ENCODE data around the gene ZNF415.

The ZNF415 gene

DNA sequence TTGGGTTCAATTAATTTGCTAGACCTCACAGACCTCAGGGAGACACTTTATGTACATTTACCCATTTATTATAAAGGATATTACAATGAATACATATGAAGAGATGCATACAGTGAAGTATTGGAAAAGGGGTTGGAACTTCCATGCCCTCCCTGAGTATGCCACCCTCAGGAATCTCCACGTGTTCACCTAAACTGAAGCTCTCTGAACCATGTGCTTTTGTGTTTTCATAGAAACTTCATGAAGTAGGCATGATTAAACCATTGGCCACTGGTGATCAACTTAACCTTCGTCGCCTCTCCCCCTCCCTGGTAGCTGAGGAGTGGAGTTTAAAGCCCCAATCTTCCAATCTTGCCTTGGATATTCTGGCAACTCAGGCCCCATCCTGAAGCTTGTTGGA is 49.8 kb downstream of the ZNF415 start:
- no peak overlapping the region for H3K9ac ChIP-seq (ENCODE audit: low read length)
- no peak overlapping the region for H3K27ac ChIP-seq (ENCODE audit: low read depth, low read length)
- no peaks in the 10 kb centered on the region for H3K4me1 ChIP-seq (ENCODE audit: insufficient read depth, low read length)
- H3K27me3 ChIP-seq (ENCODE audit: control insufficient read depth in 1 of 2, insufficient read depth in 2 of 2, low read length in 2 of 2) = no peaks in the 10 kb centered on the region
- no peak overlapping the region for H3K4me3 ChIP-seq (ENCODE audit: low read depth in 1 of 2, low read length in 2 of 2)
- peaks cover 39% of the 10 kb centered on the region for H3K36me3 ChIP-seq (ENCODE audit: insufficient read depth, low read length)
- no peaks in the 10 kb centered on the region for H3K9me3 ChIP-seq (ENCODE audit: low read length)

GRCh38 chr19:53079313-53079924 is 53.3 kb downstream of the ZNF415 start:
- no peaks in the 10 kb centered on the region for H3K4me1 ChIP-seq (ENCODE audit: insufficient read depth, low read length)
- H3K27me3 ChIP-seq (ENCODE audit: control insufficient read depth in 1 of 2, insufficient read depth in 2 of 2, low read length in 2 of 2) = no peaks in the 10 kb centered on the region
- H3K4me3 ChIP-seq (ENCODE audit: low read depth in 1 of 2, low read length in 2 of 2) = no peak overlapping the region
- no peak overlapping the region for H3K9ac ChIP-seq (ENCODE audit: low read length)
- H3K9me3 ChIP-seq (ENCODE audit: low read length) = no peaks in the 10 kb centered on the region
- peaks cover 25% of the 10 kb centered on the region for H3K36me3 ChIP-seq (ENCODE audit: insufficient read depth, low read length)
- no peak overlapping the region for H3K27ac ChIP-seq (ENCODE audit: low read depth, low read length)

DNA sequence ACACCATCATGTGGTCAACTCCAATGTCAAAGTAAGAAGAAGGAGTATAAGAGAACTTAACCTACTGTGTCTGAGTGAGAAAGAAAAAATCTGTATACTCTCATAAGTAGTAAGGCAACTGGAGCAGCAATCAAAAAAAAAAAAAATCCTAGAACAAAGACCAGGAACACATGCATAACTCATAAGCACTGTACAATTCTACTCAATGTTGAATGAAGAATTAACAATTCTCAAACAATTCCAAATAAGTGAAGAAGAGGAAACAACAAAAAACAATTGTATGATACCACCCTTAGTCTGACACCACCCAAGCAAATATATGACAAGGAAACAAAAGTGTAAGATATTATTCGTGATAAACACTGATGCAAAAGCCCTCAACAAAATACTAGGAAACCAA is 54.0 kb downstream of the ZNF415 start:
- H3K27me3 ChIP-seq (ENCODE audit: control insufficient read depth in 1 of 2, insufficient read depth in 2 of 2, low read length in 2 of 2) = no peaks in the 10 kb centered on the region
- peaks cover 26% of the 10 kb centered on the region for H3K36me3 ChIP-seq (ENCODE audit: insufficient read depth, low read length)
- H3K27ac ChIP-seq (ENCODE audit: low read depth, low read length) = no peak overlapping the region
- no peaks in the 10 kb centered on the region for H3K9me3 ChIP-seq (ENCODE audit: low read length)
- H3K4me3 ChIP-seq (ENCODE audit: low read depth in 1 of 2, low read length in 2 of 2) = no peak overlapping the region
- H3K4me1 ChIP-seq (ENCODE audit: insufficient read depth, low read length) = no peaks in the 10 kb centered on the region
- H3K9ac ChIP-seq (ENCODE audit: low read length) = no peak overlapping the region

DNA sequence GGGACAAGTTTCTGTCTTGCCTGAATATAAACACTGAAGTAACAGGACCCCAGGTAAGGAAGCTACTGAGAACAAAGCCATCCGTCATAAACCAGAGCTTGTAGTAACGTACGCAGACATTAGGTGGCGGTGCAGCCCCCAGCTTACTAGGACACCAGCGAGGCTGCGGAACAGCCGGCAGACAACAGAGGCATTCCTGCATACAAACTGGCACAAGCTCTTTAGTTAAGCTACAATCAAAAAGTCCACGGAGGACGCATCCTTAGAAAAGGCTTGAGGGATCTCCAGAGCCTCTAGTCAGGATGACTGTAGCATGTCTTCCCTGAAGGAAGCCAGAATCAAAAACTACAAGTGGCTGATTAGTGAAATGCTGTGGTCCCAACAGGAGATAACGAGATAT is 55.7 kb downstream of the ZNF415 start:
- no peak overlapping the region for H3K27ac ChIP-seq (ENCODE audit: low read depth, low read length)
- H3K27me3 ChIP-seq (ENCODE audit: control insufficient read depth in 1 of 2, insufficient read depth in 2 of 2, low read length in 2 of 2) = no peaks in the 10 kb centered on the region
- H3K4me3 ChIP-seq (ENCODE audit: low read depth in 1 of 2, low read length in 2 of 2) = no peak overlapping the region
- peaks cover 36% of the 10 kb centered on the region for H3K36me3 ChIP-seq (ENCODE audit: insufficient read depth, low read length)
- no peaks in the 10 kb centered on the region for H3K9me3 ChIP-seq (ENCODE audit: low read length)
- H3K4me1 ChIP-seq (ENCODE audit: insufficient read depth, low read length) = no peaks in the 10 kb centered on the region
- no peak overlapping the region for H3K9ac ChIP-seq (ENCODE audit: low read length)

DNA sequence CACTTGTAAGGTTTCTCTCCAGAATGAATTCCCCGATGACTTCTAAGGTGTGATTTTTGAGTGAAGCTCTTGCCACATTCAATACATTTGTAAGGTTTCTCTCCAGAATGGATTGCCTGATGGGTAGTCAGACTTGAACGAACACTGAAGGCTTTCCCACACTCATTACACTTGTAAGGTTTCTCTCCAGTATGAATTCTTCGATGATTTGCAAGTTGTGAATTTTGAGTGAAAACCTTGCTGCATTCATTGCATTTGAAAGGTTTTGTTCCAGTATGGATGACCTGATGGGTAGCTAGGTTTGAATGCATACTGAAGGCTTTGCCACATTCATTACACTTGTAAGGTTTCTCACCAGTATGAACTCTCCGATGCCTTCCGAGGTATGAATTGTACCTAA is 63.9 kb downstream of the ZNF415 start:
- H3K36me3 ChIP-seq (ENCODE audit: insufficient read depth, low read length) = peaks cover 46% of the 10 kb centered on the region
- no peaks in the 10 kb centered on the region for H3K4me1 ChIP-seq (ENCODE audit: insufficient read depth, low read length)
- peaks cover 28% of the 10 kb centered on the region for H3K9me3 ChIP-seq (ENCODE audit: low read length)
- no peaks in the 10 kb centered on the region for H3K27me3 ChIP-seq (ENCODE audit: control insufficient read depth in 1 of 2, insufficient read depth in 2 of 2, low read length in 2 of 2)
- H3K9ac ChIP-seq (ENCODE audit: low read length) = no peak overlapping the region
- H3K27ac ChIP-seq (ENCODE audit: low read depth, low read length) = no peak overlapping the region
- H3K4me3 ChIP-seq (ENCODE audit: low read depth in 1 of 2, low read length in 2 of 2) = peak overlapping the region in 1 of 2 donors; percentile 6

DNA sequence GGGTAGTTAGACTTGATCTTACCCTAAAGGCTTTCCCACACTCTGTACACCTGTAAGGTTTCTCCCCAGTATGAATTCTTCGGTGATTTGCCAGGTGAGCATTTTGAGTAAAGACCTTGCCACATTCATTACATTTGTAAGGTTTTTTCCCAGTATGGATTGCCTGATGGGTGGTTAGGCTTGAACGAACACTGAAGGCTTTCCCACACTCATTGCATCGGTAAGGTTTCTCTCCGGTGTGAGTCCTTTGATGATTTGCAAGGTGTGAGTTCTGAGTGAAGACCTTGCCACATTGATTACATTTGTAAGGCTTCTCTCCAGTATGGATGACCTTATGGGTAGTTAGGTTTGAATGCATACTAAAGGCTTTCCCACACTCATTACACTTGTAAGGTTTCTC is 64.5 kb downstream of the ZNF415 start:
- H3K36me3 ChIP-seq (ENCODE audit: insufficient read depth, low read length) = peaks cover 42% of the 10 kb centered on the region
- no peak overlapping the region for H3K27ac ChIP-seq (ENCODE audit: low read depth, low read length)
- H3K27me3 ChIP-seq (ENCODE audit: control insufficient read depth in 1 of 2, insufficient read depth in 2 of 2, low read length in 2 of 2) = no peaks in the 10 kb centered on the region
- H3K9me3 ChIP-seq (ENCODE audit: low read length) = peaks cover 28% of the 10 kb centered on the region
- no peak overlapping the region for H3K9ac ChIP-seq (ENCODE audit: low read length)
- no peaks in the 10 kb centered on the region for H3K4me1 ChIP-seq (ENCODE audit: insufficient read depth, low read length)
- H3K4me3 ChIP-seq (ENCODE audit: low read depth in 1 of 2, low read length in 2 of 2) = peak overlapping the region in 1 of 2 donors; percentile 8

- H3K27me3 ChIP-seq (ENCODE audit: control insufficient read depth in 1 of 2, insufficient read depth in 2 of 2, low read length in 2 of 2) = peaks cover 7 to 20% of the 10 kb centered on the region in 2 donors
- peaks cover 2% of the 10 kb centered on the region for H3K9me3 ChIP-seq (ENCODE audit: low read length)
- H3K9ac ChIP-seq (ENCODE audit: low read length) = no peak overlapping the region
- no peak overlapping the region for H3K4me3 ChIP-seq (ENCODE audit: low read depth in 1 of 2, low read length in 2 of 2)
- H3K4me1 ChIP-seq (ENCODE audit: insufficient read depth, low read length) = no peaks in the 10 kb centered on the region
- no peak overlapping the region for H3K27ac ChIP-seq (ENCODE audit: low read depth, low read length)
- no peaks in the 10 kb centered on the region for H3K36me3 ChIP-seq (ENCODE audit: insufficient read depth, low read length)
These were observed 74.7 kb downstream of the ZNF415 start for GRCh38 chr19:53057904-53058580.

Data from muscle layer of colon (tissue), 2 donors.